H9 (cell line): ENCODE data around the gene IGDCC3. TPM values are rescaled to one million over a fixed set of nuclear protein-coding genes. Genes with fewer than 3 reads are reported as not detected.

ENCODE experiments used
- DNase-seq: peaks from one replicate; pipeline ENCODE4 v3.0.0-alpha.2; 2017
- H2AFZ ChIP-seq: one replicate; pipeline ENCODE4 v1.6.1; 2013; ENCODE audit warnings: mild to moderate bottlenecking, low read length, control low read depth, moderate library complexity
- H2AK5ac ChIP-seq: 2 replicates; pipeline ENCODE4 v1.6.1; 2013; ENCODE audit warnings: low read length, control low read depth, mixed read lengths; ENCODE audit not compliant: insufficient read length
- H2BK120ac ChIP-seq: one replicate; pipeline ENCODE4 v1.6.1; 2013; ENCODE audit warnings: low read depth, mild to moderate bottlenecking, low read length, control low read depth, inconsistent platforms; ENCODE audit not compliant: poor library complexity, severe bottlenecking
- H2BK12ac ChIP-seq: 2 replicates; pipeline ENCODE4 v1.6.1; 2013; ENCODE audit warnings: low read length, control low read depth, mixed read lengths, low read depth; ENCODE audit not compliant: insufficient read length
- H2BK15ac ChIP-seq: 2 replicates; pipeline ENCODE4 v1.6.1; 2013; ENCODE audit warnings: low read depth, low read length, control low read depth
- H2BK20ac ChIP-seq: one replicate; pipeline ENCODE4 v1.6.1; 2013; ENCODE audit warnings: low read depth, mild to moderate bottlenecking, low read length, control low read depth, inconsistent platforms; ENCODE audit not compliant: poor library complexity, severe bottlenecking
- H2BK5ac ChIP-seq: 2 replicates; pipeline ENCODE4 v1.6.1; 2013; ENCODE audit warnings: low read length, control low read depth, mixed read lengths; ENCODE audit not compliant: insufficient read length
- H3K14ac ChIP-seq: 2 replicates; pipeline ENCODE4 v1.6.1; 2013; ENCODE audit warnings: low read length, control low read depth; ENCODE audit not compliant: insufficient read depth
- H3K18ac ChIP-seq: 2 replicates; pipeline ENCODE4 v1.6.1; 2013; ENCODE audit warnings: low read depth, mild to moderate bottlenecking, mixed read lengths, low read length, control low read depth; ENCODE audit not compliant: insufficient read length
- H3K23ac ChIP-seq: 2 replicates; pipeline ENCODE4 v1.6.1; 2013; ENCODE audit warnings: low read length, control low read depth, mixed read lengths, low read depth; ENCODE audit not compliant: insufficient read length
- H3K23me2 ChIP-seq: 2 replicates; pipeline ENCODE4 v1.6.1; 2013; ENCODE audit warnings: low read depth, mild to moderate bottlenecking, mixed read lengths, low read length, control low read depth; ENCODE audit not compliant: insufficient read length, poor library complexity, severe bottlenecking
- H3K27ac ChIP-seq: 2 replicates; pipeline ENCODE4 v1.5.1; 2013; ENCODE audit warnings: low read length, control low read depth, mixed read lengths, low read depth; ENCODE audit not compliant: insufficient read length
- H3K27me3 ChIP-seq: 2 replicates; pipeline ENCODE4 v1.6.1; 2013; ENCODE audit warnings: low read length, control low read depth, inconsistent platforms; ENCODE audit not compliant: insufficient read depth
- H3K4ac ChIP-seq: 2 replicates; pipeline ENCODE4 v1.6.1; 2013; ENCODE audit warnings: low read depth, mild to moderate bottlenecking, control low read depth, inconsistent platforms, low read length, moderate library complexity
- H3K4me1 ChIP-seq: 2 replicates; pipeline ENCODE4 v1.6.1; 2013; ENCODE audit warnings: low read length, control low read depth, inconsistent platforms; ENCODE audit not compliant: insufficient read depth
- H3K4me2 ChIP-seq: 2 replicates; pipeline ENCODE4 v1.6.1; 2013; ENCODE audit warnings: low read length, control low read depth, mixed read lengths; ENCODE audit not compliant: insufficient read length, insufficient read depth
- H3K56ac ChIP-seq: 2 replicates; pipeline ENCODE4 v1.6.1; 2013; ENCODE audit warnings: low read depth, mild to moderate bottlenecking, mixed read lengths, low read length, control low read depth; ENCODE audit not compliant: insufficient read length
- H3K79me1 ChIP-seq: 2 replicates; pipeline ENCODE4 v1.6.1; 2013; ENCODE audit warnings: low read depth, mild to moderate bottlenecking, moderate library complexity, low read length, control low read depth, inconsistent platforms; ENCODE audit not compliant: insufficient read depth, poor library complexity, severe bottlenecking
- H3K79me2 ChIP-seq: 2 replicates; pipeline ENCODE4 v1.6.1; 2013; ENCODE audit warnings: low read length, control low read depth, inconsistent platforms; ENCODE audit not compliant: insufficient read depth
- H3K9ac ChIP-seq: 2 replicates; pipeline ENCODE4 v1.6.1; 2013; ENCODE audit warnings: low read length, control low read depth, mixed read lengths; ENCODE audit not compliant: insufficient read length; ENCODE audit errors: extremely low read depth
- H3K9me3 ChIP-seq: one replicate; pipeline ENCODE4 v1.6.1; 2013; ENCODE audit warnings: low read depth, low read length, inconsistent platforms; ENCODE audit not compliant: control insufficient read depth
- H3T11ph ChIP-seq: one replicate; pipeline ENCODE4 v1.6.1; 2013; ENCODE audit warnings: mild to moderate bottlenecking, low read length, control low read depth, inconsistent platforms
- H4K20me1 ChIP-seq: one replicate; pipeline ENCODE4 v1.6.1; 2013; ENCODE audit not compliant: control insufficient read depth, insufficient read length, insufficient read depth
- H4K5ac ChIP-seq: 2 replicates; pipeline ENCODE4 v1.6.1; 2013; ENCODE audit warnings: low read depth, mild to moderate bottlenecking, mixed read lengths, low read length, control low read depth; ENCODE audit not compliant: insufficient read length
- H4K8ac ChIP-seq: replicated peaks from 2 replicates; pipeline ENCODE4 v1.6.1; 2013; ENCODE audit warnings: low read length, control low read depth, mixed read lengths, low read depth; ENCODE audit not compliant: insufficient read length
- H4K91ac ChIP-seq: 2 replicates; pipeline ENCODE4 v1.6.1; 2013; ENCODE audit warnings: low read depth, mild to moderate bottlenecking, moderate library complexity, mixed read lengths, low read length, control low read depth; ENCODE audit not compliant: insufficient read length
- H3K27ac Mint-ChIP-seq, 3 experiments: 2 replicates in 2 of 3; 3 replicates in 1 of 3; pipeline ENCODE4 v1.8.0; 2020 to 2021; ENCODE audit warnings: mixed read lengths in 3 of 3, mild to moderate bottlenecking in 1 of 3, moderate library complexity in 1 of 3
- H3K27me3 Mint-ChIP-seq: 2 replicates; pipeline ENCODE4 v1.8.0; 2021; ENCODE audit warnings: low read depth, mild to moderate bottlenecking, moderate library complexity, mixed read lengths
- H3K36me3 Mint-ChIP-seq, 3 experiments: 2 replicates in 2 of 3; 3 replicates in 1 of 3; pipeline ENCODE4 v1.8.0; 2020 to 2021; ENCODE audit warnings: low read depth in 3 of 3, mixed read lengths in 3 of 3; ENCODE audit not compliant: insufficient read depth in 1 of 3
- H3K4me1 Mint-ChIP-seq, 2 experiments: 2 replicates each; pipeline ENCODE4 v1.8.0; 2020; ENCODE audit warnings: mixed read lengths in 2 of 2
- H3K4me3 Mint-ChIP-seq, 2 experiments: 2 replicates in 1 of 2; 3 replicates in 1 of 2; pipeline ENCODE4 v1.8.0; 2020 to 2021; ENCODE audit warnings: mild to moderate bottlenecking in 2 of 2, mixed read lengths in 2 of 2, moderate library complexity in 1 of 2
- H3K9me3 Mint-ChIP-seq, 2 experiments: 2 replicates in 1 of 2; 3 replicates in 1 of 2; pipeline ENCODE4 v1.8.0; 2020; ENCODE audit warnings: mild to moderate bottlenecking in 2 of 2, mixed read lengths in 2 of 2, moderate library complexity in 1 of 2
- WGBS: extraction: QIAGEN DNeasy Blood & Tissue Kit; methylation state at CpG from one replicate; pipeline ENCODE4 v1.1.7; 2013; ENCODE audit warnings: missing lambda C conversion rate, low lambda C conversion rate, mixed read lengths; ENCODE audit not compliant: insufficient read length; ENCODE audit errors: extremely low coverage; 5-methylcytosine and 5-hydroxymethylcytosine counted together
- total RNA-seq: library from RNA; stranded (reverse); gene quantifications from 2 replicates; pipeline ENCODE4 v1.2.1, GENCODE V29; 2021
- TF ChIP-seq, protein P1 (sequence below): fragments of 200-600 bp; sonication (generic); conservative IDR thresholded peaks from 3 replicates; pipeline ENCODE4 v1.8.0; 2021; ENCODE audit warnings: antibody characterized with exemption, mild to moderate bottlenecking

Gene IGDCC3
- total RNA-seq, 1 experiment from 2014 or later, result 18.9 TPM

DNA sequence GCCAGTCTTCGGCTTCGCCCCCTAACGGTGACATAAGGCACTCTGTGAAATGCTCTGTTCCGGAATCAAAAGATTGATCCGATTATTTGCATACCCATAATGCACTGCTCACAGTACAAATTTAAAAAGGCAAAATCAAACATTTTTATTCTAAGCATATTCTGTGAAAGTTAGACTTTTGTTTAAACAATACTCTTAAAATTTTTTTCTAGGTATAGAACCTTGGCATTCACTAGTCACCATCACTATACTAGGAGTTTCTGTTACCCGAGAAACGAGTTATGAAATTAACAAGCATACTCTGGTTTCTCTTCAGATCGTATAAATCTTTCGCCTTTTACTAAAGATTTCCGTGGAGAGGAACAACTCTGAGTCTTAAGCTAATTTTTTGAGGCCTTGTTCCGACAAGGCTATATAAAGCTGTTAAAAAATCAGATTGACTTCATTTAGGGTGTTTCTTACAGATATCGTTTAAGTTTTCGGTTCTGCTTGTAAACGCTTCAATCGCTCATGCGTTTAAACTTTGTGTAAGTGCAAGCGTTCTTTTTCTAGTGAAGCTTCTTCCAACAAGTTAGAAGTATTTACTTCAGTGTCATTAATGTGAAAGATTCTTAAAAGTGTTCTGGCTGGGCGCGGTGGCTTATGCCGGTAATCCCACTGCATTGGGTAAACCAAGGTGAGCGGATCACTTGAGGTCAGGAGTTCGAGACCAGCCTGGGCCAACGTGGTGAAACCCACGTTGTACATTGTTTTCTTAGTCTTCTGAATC is 73.2 kb downstream of the IGDCC3 start, which contains the start of gene RNU5B-1:
TSS of gene RNU5B-1 (plus strand) at position 297 of the 769 bp plus-strand sequence.
- Histone ChIP-seq H3K4ac (no peak within 1 kb of the TSS; the same call in 1 of the 2 replicates), H2BK12ac (peak within 1 kb of the TSS; percentile 33), H2BK15ac (no peak within 1 kb of the TSS), H4K5ac (peak within 1 kb of the TSS; percentile 37), H3K27ac (peak within 1 kb of the TSS; percentile 56), H2BK5ac (no peak within 1 kb of the TSS), H3K14ac (peak within 1 kb of the TSS; percentile 85; the same call in 1 of the 2 replicates), H3K56ac (no peak within 1 kb of the TSS), H4K8ac (no peak within 1 kb of the TSS), H3K79me1 (no peaks in the 10 kb centered on the region), H3K9ac (peak within 1 kb of the TSS; percentile 28), H4K20me1 (no peaks in the 10 kb centered on the region), H3K18ac (peak within 1 kb of the TSS; percentile 47), H3K4me2 (peak within 1 kb of the TSS; percentile 72), H2BK120ac (peak within 1 kb of the TSS; percentile 65), H2BK20ac (no peak within 1 kb of the TSS), H3K79me2 (no peaks in the 10 kb centered on the region), H3K23me2 (peaks cover 7% of the 10 kb centered on the region), H3K9me3 (no peaks in the 10 kb centered on the region), H3K27me3 (no peaks in the 10 kb centered on the region), H3K4me1 (peaks cover 2% of the 10 kb centered on the region; the same call in 1 of the 2 replicates), H3T11ph (peak within 1 kb of the TSS; percentile 38), H2AFZ (peak within 1 kb of the TSS; percentile 79), H2AK5ac (no peak within 1 kb of the TSS), H3K23ac (no peak within 1 kb of the TSS), H4K91ac (no peak within 1 kb of the TSS)
- no peaks in the 10 kb centered on the region; a peak in 1 of 5 replicates for H3K9me3 Mint-ChIP-seq
- TF ChIP-seq, protein P1, sequence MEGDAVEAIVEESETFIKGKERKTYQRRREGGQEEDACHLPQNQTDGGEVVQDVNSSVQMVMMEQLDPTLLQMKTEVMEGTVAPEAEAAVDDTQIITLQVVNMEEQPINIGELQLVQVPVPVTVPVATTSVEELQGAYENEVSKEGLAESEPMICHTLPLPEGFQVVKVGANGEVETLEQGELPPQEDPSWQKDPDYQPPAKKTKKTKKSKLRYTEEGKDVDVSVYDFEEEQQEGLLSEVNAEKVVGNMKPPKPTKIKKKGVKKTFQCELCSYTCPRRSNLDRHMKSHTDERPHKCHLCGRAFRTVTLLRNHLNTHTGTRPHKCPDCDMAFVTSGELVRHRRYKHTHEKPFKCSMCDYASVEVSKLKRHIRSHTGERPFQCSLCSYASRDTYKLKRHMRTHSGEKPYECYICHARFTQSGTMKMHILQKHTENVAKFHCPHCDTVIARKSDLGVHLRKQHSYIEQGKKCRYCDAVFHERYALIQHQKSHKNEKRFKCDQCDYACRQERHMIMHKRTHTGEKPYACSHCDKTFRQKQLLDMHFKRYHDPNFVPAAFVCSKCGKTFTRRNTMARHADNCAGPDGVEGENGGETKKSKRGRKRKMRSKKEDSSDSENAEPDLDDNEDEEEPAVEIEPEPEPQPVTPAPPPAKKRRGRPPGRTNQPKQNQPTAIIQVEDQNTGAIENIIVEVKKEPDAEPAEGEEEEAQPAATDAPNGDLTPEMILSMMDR, result peak; percentile 94
- H3K27ac Mint-ChIP-seq, result peak within 1 kb of the TSS; percentile 98 to 100 (median 98)
- peaks cover 17 to 19% of the 10 kb centered on the region in 2 experiments for H3K4me1 Mint-ChIP-seq
- peak; percentile 84 for DNase-seq
- no CpG with 5 or more reads among the region's 24 CpGs for WGBS
- H3K36me3 Mint-ChIP-seq, result no peaks in the 10 kb centered on the region
- peak within 1 kb of the TSS; percentile 74 to 75 for H3K4me3 Mint-ChIP-seq
- peaks cover 2% of the 10 kb centered on the region; the same call in 1 of the 2 replicates for H3K27me3 Mint-ChIP-seq
